Vagina (tissue), 2 donors: ENCODE measurements around the gene FOXP4.

ENCODE experiments used
- POLR2A ChIP-seq, 2 donors: fragments of 450-650 bp; IDR thresholded peaks; one replicate each; pipeline ENCODE4 v1.6.1; 2017; ENCODE audit warnings: antibody characterized with exemption in 2 of 2, mild to moderate bottlenecking in 2 of 2, moderate library complexity in 2 of 2
- TF ChIP-seq, protein P1 (sequence below), 3 experiments: fragments of 450-650 bp in 2 of 3; fragments of 200-600 bp in 1 of 3; sonication (generic) in 1 of 3; IDR thresholded peaks; one replicate each; pipeline ENCODE4 v1.5.1; 2017 to 2019; ENCODE audit warnings: antibody characterized with exemption in 3 of 3, mild to moderate bottlenecking in 2 of 3, moderate library complexity in 2 of 3

GRCh38 chr6:41605649-41606048 is 59.5 kb downstream of the FOXP4 start:
- TF ChIP-seq, protein P1, sequence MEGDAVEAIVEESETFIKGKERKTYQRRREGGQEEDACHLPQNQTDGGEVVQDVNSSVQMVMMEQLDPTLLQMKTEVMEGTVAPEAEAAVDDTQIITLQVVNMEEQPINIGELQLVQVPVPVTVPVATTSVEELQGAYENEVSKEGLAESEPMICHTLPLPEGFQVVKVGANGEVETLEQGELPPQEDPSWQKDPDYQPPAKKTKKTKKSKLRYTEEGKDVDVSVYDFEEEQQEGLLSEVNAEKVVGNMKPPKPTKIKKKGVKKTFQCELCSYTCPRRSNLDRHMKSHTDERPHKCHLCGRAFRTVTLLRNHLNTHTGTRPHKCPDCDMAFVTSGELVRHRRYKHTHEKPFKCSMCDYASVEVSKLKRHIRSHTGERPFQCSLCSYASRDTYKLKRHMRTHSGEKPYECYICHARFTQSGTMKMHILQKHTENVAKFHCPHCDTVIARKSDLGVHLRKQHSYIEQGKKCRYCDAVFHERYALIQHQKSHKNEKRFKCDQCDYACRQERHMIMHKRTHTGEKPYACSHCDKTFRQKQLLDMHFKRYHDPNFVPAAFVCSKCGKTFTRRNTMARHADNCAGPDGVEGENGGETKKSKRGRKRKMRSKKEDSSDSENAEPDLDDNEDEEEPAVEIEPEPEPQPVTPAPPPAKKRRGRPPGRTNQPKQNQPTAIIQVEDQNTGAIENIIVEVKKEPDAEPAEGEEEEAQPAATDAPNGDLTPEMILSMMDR (IDR thresholded peaks at IDR 0.05) = no peak
- TF ChIP-seq POLR2A (IDR thresholded peaks at IDR 0.05) = no peak
